ENCODE data around the gene ATG3.
A peak's percentile ranks its signal among the peaks of the same experiment; 100 is the strongest.
"Not testable (repeated sequence)": the region's sequence is repeated elsewhere in the genome, so short reads cannot be mapped to it uniquely, and the experiment has no call there.

Gene ATG3

GRCh38 chr3:112497897-112498548 lies 63.7 kb downstream of the ATG3 start:
- peak; percentile 34 for DNase-seq

GRCh38 chr3:112496366-112497067 lies 65.2 kb downstream of the ATG3 start:
- no peak for DNase-seq

GRCh38 chr3:112494448-112494767 lies 67.4 kb downstream of the ATG3 start:
- not testable (repeated sequence) for DNase-seq

GRCh38 chr3:112492124-112492523 lies 69.6 kb downstream of the ATG3 start:
- DNase-seq: no peak

- DNase-seq: no peak
These were observed 70.4 kb downstream of the ATG3 start for GRCh38 chr3:112491373-112491772.

GRCh38 chr3:112489674-112490479 lies 71.9 kb downstream of the ATG3 start:
- DNase-seq: no peak

- DNase-seq: no peak
These were observed 74.8 kb downstream of the ATG3 start for GRCh38 chr3:112486811-112487505.

- no peak for DNase-seq
These were observed 77.4 kb downstream of the ATG3 start for GRCh38 chr3:112484352-112484751.

- DNase-seq: no peak
These were observed 79.1 kb downstream of the ATG3 start for GRCh38 chr3:112482675-112483074.
